GM19023 (cell line): ENCODE data around the gene NEUROD2.

Experiments used
- ATAC-seq: cut with Tn5 transposase; IDR thresholded peaks from one replicate; pipeline ENCODE4 v1.9.1; 2021; ENCODE audit warnings: mild to moderate bottlenecking, moderate library complexity; ENCODE audit not compliant: unreplicated experiment

NEUROD2 gene

GRCh38 chr17:39581759-39582085 is 26.0 kb downstream of the NEUROD2 start:
- ATAC-seq: no peak

- ATAC-seq: no peak
Observed at GRCh38 chr17:39581071-39581758, 26.5 kb downstream of the NEUROD2 start.

- no peak for ATAC-seq
Observed at GRCh38 chr17:39580082-39580468, 27.6 kb downstream of the NEUROD2 start.

- ATAC-seq: no peak
Observed at GRCh38 chr17:39579318-39580081, 28.2 kb downstream of the NEUROD2 start.

- ATAC-seq: no peak
Observed at GRCh38 chr17:39578272-39578671, 29.4 kb downstream of the NEUROD2 start.

GRCh38 chr17:39576187-39576586 is 31.5 kb downstream of the NEUROD2 start:
- no peak for ATAC-seq

- ATAC-seq: no peak
Observed at GRCh38 chr17:39573447-39574298, 34.0 kb downstream of the NEUROD2 start.

- no peak for ATAC-seq
Observed at GRCh38 chr17:39572121-39572520, 35.6 kb downstream of the NEUROD2 start.

- ATAC-seq: no peak
Observed at GRCh38 chr17:39569126-39569525, 38.6 kb downstream of the NEUROD2 start.

- ATAC-seq: no peak
Observed at GRCh38 chr17:39568702-39569101, 39.0 kb downstream of the NEUROD2 start.

- ATAC-seq: no peak
Observed at GRCh38 chr17:39566094-39566850, 41.4 kb downstream of the NEUROD2 start.

- ATAC-seq: no peak
Observed at GRCh38 chr17:39564211-39564848, 43.4 kb downstream of the NEUROD2 start.

GRCh38 chr17:39563476-39563875 is 44.2 kb downstream of the NEUROD2 start:
- ATAC-seq: no peak

GRCh38 chr17:39562976-39563375 is 44.7 kb downstream of the NEUROD2 start:
- no peak for ATAC-seq

- no peak for ATAC-seq
Observed at GRCh38 chr17:39562395-39562794, 45.3 kb downstream of the NEUROD2 start.

GRCh38 chr17:39556423-39556822 is 51.3 kb downstream of the NEUROD2 start:
- ATAC-seq: no peak

GRCh38 chr17:39555368-39555767 is 52.4 kb downstream of the NEUROD2 start:
- ATAC-seq: no peak
